ENCODE measurements around the gene TPI1.

GRCh38 chr12:6903722-6904121 is 36.4 kb downstream of the TPI1 start:
- TF ChIP-seq CTCF (IDR thresholded peaks at IDR 0.05; ENCODE audit: control extremely low read depth in 1 of 3, insufficient read depth in 1 of 3, low read depth in 1 of 3, low read length in 3 of 3) (no peak), GTF2F1 (IDR thresholded peaks at IDR 0.05; ENCODE audit: borderline replicate concordance, low read depth, low read length) (no peak), EZH2 (IDR thresholded peaks at IDR 0.05; ENCODE audit: low read depth, low read length, severe bottlenecking) (no peak), CBX5 (IDR thresholded peaks at IDR 0.05; ENCODE audit: low read depth, low read length) (no peak), CHD1 (IDR thresholded peaks at IDR 0.05; ENCODE audit: low read depth, low read length) (no peak), EGR1 (IDR thresholded peaks at IDR 0.05; ENCODE audit: borderline replicate concordance, low read depth, low read length) (no peak), CBX8 (IDR thresholded peaks at IDR 0.05; ENCODE audit: borderline replicate concordance, low read depth, low read length) (no peak), RAD21 (IDR thresholded peaks at IDR 0.05 in 1 of 2, conservative IDR thresholded peaks at IDR 0.05 in 1 of 2; ENCODE audit: low read depth in 2 of 2, low read length in 2 of 2) (no peak), ZNF274 (IDR thresholded peaks at IDR 0.05; ENCODE audit: borderline replicate concordance, extremely low read depth, low read length) (no peak), TAF1 (IDR thresholded peaks at IDR 0.05; ENCODE audit: low read depth, low read length) (no peak)
- TF ChIP-seq, protein P1, sequence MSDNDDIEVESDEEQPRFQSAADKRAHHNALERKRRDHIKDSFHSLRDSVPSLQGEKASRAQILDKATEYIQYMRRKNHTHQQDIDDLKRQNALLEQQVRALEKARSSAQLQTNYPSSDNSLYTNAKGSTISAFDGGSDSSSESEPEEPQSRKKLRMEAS (IDR thresholded peaks at IDR 0.05) = no peak

Data from H1 (cell line).